Measurements from ENCODE around the gene CCDC127.

Gene CCDC127

GRCh38 chr5:157801-158200 lies 60.2 kb downstream of the CCDC127 start:
- DNase-seq (ENCODE audit: low read depth), result no peak

DNA sequence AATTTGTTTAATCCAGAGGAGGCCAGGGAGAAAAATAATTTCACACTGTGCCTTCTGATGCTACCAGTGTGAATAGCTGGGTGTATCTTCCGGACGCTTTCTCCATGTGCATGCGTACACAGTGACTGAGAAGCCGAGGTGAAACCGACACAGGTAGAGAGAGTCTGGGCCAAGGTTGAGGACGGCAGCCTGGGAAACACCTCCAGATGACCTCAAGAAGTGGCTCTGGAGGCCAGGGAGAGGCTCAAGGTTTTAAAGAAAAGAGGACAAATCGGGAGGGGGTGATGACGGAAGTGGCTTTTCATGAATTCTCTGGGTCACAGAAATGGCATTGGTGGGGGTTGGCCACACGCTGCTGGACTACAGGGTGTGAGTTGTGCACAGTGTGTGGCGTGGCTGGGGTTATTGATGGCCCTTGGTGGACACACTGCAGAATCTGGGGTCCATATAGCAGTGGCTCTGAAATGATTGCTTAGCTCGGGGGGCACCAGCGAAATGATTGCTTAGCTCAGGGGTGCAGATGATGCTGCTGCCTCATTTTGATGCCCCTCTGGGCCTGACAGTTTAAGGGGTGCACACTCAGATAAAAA lies 60.7 kb downstream of the CCDC127 start:
- DNase-seq (ENCODE audit: low read depth), result no peak

DNA sequence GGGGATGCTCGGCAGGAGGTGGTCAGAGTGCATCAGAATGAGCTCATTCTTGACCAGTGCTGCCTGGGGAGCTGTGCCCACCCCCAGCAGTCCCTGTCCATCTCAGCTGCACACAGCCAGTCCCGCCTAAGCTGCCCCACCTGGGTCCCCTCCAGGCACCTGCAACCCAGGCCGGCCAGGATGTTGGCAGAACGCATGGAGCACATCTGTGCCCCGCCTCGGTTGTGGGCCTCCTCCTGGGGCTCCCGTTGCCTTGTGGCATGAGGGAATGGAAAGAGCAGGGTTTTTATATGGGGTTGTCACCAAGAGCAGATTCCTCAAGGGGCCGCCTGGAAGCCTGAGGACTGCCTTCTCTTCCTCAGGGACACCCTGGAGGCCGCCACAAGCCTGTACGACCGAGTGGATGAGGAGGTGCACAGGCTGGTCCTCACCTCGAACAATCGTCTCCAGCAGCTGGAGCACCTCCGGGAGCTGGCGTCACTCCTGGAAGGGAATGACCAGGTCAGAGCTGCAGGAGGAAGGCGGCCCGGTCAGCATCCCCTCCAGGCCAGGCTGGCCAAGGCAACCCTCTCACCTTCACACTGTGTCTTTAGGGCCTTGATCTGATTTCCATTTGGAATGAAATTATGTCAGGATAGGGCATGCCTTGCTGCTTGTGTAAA lies 61.4 kb downstream of the CCDC127 start:
- no peak for DNase-seq (ENCODE audit: low read depth)

GRCh38 chr5:155651-156410 lies 62.1 kb downstream of the CCDC127 start:
- no peak for DNase-seq (ENCODE audit: low read depth)

DNA sequence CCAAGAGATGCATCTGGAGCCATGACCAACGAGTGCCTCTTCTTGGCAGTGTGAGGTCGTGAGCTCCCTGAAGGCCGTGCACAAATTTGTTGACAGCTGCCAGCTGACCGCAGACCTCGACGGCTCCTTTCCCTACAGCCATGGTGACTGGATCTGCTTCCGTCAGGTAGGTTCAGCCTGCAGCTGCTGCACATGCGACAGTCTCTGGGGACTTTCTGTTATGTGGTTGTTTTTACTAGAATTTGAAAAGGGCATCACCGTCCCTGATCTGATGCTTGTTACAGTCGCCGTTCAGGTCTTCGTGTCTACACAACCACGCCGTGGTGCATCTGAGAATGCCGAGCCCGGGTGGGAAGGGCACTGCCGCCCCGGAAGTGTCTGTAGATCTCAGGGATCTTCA lies 63.1 kb downstream of the CCDC127 start:
- DNase-seq (ENCODE audit: low read depth), result no peak

DNA sequence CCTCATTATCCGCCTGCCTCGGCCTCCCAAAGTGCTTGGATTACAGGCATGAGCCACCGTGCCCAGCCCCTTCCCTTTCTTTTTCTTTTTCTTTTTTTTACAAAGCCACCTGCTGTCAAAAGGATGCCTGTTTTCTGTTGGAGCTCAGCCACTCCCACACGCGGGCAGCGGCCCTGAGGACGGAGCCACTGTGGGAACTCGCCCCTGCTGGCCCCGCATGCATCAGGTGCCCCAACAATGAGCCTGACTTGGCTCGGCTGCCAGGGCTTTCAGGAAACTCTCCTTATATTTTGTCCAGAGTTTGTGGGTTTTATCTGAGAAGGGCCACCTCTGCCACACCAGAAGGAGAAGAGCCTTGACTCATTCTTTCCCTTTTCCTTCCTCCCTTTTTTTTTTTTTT lies 63.7 kb downstream of the CCDC127 start:
- no peak for DNase-seq (ENCODE audit: low read depth)

GRCh38 chr5:153256-153655 lies 64.7 kb downstream of the CCDC127 start:
- no peak for DNase-seq (ENCODE audit: low read depth)

- no peak for DNase-seq (ENCODE audit: low read depth)
Measured at GRCh38 chr5:152077-152476, 65.9 kb downstream of the CCDC127 start.

DNA sequence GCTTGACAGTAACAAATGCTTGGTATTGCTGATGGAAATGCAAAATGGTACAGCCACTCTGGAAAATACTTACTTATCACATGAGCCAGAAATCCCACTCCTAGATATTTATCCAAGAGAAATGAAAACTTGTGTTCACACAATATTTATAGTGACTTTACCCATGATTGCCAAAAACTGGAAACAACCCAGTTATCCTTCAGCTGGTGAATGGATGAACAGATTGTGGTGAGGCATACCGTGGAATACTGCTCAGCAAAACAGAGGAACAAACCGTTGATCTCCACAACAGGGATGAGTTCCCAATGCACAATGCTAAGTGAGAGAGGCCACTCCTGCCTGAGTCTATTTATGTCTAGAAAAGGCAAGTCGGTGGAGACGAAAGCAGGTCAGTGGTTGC lies 67.2 kb downstream of the CCDC127 start:
- DNase-seq (ENCODE audit: low read depth), result no peak

- DNase-seq (ENCODE audit: low read depth), result no peak
Measured at GRCh38 chr5:149745-150485, 68.0 kb downstream of the CCDC127 start.

- no peak for DNase-seq (ENCODE audit: low read depth)
Measured at GRCh38 chr5:147751-148150, 70.2 kb downstream of the CCDC127 start.
